GM12878 (cell line): ENCODE measurements around the gene HK3. TPM values are rescaled to one million over a fixed set of nuclear protein-coding genes. Genes with fewer than 3 reads are reported as not detected.

Experiments used
- ATAC-seq: fragments of 200-7000 bp; cut with Tn5 transposase; 3 replicates; pipeline ENCODE4 v1.9.1; 2020; ENCODE audit warnings: mild to moderate bottlenecking, moderate library complexity
- BruUV-seq: library from RNA; stranded (reverse); fragments of 400-500 nt; replicated peaks from 2 replicates; lab custom pipeline; 2021; lab: Mats Ljungman, UMichigan
- CTCF ChIA-PET: fragments of 300-600 bp; sonication (Branson Sonifier 250); formaldehyde crosslinking; extraction: SDS; loops from one replicate; lab custom pipeline; 2021; ENCODE audit warnings: inconsistent platforms; lab: Yijun Ruan, JAX
- POLR2A ChIA-PET: fragments of 350-600 bp; formaldehyde crosslinking; extraction: SDS; loops from one replicate; lab custom pipeline; 2021; ENCODE audit warnings: inconsistent platforms; lab: Charles Lee
- RAD21 ChIA-PET: fragments of 300-600 bp; sonication (Branson Sonifier 250); formaldehyde crosslinking; loops from one replicate; lab custom pipeline; 2023; ENCODE audit warnings: antibody characterized with exemption; ENCODE audit not compliant: unreplicated experiment; lab: Charles Lee
- SMC1A ChIA-PET: fragments of 300-600 bp; sonication (Branson Sonifier 250); formaldehyde crosslinking; loops from one replicate; lab custom pipeline; 2023; ENCODE audit not compliant: unreplicated experiment, uncharacterized antibody; lab: Charles Lee
- DNase-seq: peaks from one replicate; pipeline ENCODE4 v3.0.0-alpha.2; 2011; ENCODE audit warnings: low read depth, low spot score
- FAIRE-seq: peaks from 3 replicates; lab custom pipeline; 2011; peaks lifted over from hg19 to GRCh38; lab: Jason Lieb, UNC
- H2AFZ ChIP-seq: 2 replicates; pipeline ENCODE4 v1.6.0; 2011; ENCODE audit warnings: low read depth, low read length, control low read depth; ENCODE audit not compliant: control insufficient read depth
- H3K27ac ChIP-seq: 2 replicates; pipeline ENCODE4 v1.5.1; 2011; ENCODE audit warnings: control low read depth; ENCODE audit not compliant: control insufficient read depth, insufficient read depth
- H3K27me3 ChIP-seq, 2 experiments: replicated peaks in 1 of 2; 2 replicates each; pipeline versions ENCODE4 v1.6.0 to v1.6.1; 2011; ENCODE audit warnings: low read length in 1 of 2; ENCODE audit not compliant: control insufficient read depth in 2 of 2, insufficient read depth in 2 of 2
- H3K36me3 ChIP-seq, 2 experiments: 2 replicates each; pipeline ENCODE4 v1.5.1; 2011; ENCODE audit warnings: low read length in 1 of 2; ENCODE audit not compliant: control insufficient read depth in 2 of 2, insufficient read depth in 2 of 2
- H3K4me1 ChIP-seq: 2 replicates; pipeline ENCODE4 v1.6.1; 2011; ENCODE audit warnings: mild to moderate bottlenecking, low read length, moderate library complexity, mixed read lengths; ENCODE audit not compliant: control insufficient read depth, insufficient read depth
- H3K4me2 ChIP-seq: 2 replicates; pipeline ENCODE4 v1.6.0; 2011; ENCODE audit warnings: control low read depth; ENCODE audit not compliant: control insufficient read depth, insufficient read depth
- H3K4me3 ChIP-seq: fragments of 200-600 bp; sonication (generic); 2 replicates; pipeline ENCODE4 v1.5.1; 2016
- H3K79me2 ChIP-seq: 2 replicates; pipeline ENCODE4 v1.6.0; 2011; ENCODE audit warnings: low read length; ENCODE audit not compliant: control insufficient read depth, insufficient read depth
- H3K9ac ChIP-seq: 2 replicates; pipeline ENCODE4 v1.8.0; 2011; ENCODE audit warnings: low read length, control low read depth, mixed read lengths; ENCODE audit not compliant: control insufficient read depth, insufficient read depth
- H3K9me3 ChIP-seq: replicated peaks from 3 replicates; pipeline ENCODE4 v1.5.1; 2011; ENCODE audit warnings: mild to moderate bottlenecking, low read length; ENCODE audit not compliant: control insufficient read depth, insufficient read depth
- H4K20me1 ChIP-seq: 2 replicates; pipeline ENCODE4 v1.6.0; 2011; ENCODE audit not compliant: control insufficient read depth, insufficient read depth
- BCL11A ChIP-seq: IDR thresholded peaks from 2 replicates; pipeline ENCODE4 v1.6.1; 2011; ENCODE audit warnings: low read depth, low read length
- BHLHE40 ChIP-seq, 2 experiments: fragments of 450-650 bp in 1 of 2; IDR thresholded peaks; 2 replicates each; pipeline ENCODE4 v1.6.1; 2011 to 2017; ENCODE audit warnings: low read depth in 2 of 2, borderline replicate concordance in 1 of 2, improper control_type of control experiment in 1 of 2, low read length in 1 of 2, mild to moderate bottlenecking in 1 of 2
- BMI1 ChIP-seq: fragments of 450-650 bp; IDR thresholded peaks from 2 replicates; pipeline ENCODE4 v1.6.1; 2016; ENCODE audit warnings: mild to moderate bottlenecking, moderate library complexity, borderline replicate concordance
- CBX5 ChIP-seq: sonication (generic); IDR thresholded peaks from 2 replicates; pipeline ENCODE4 v1.6.1; 2016; ENCODE audit warnings: low read depth, moderate library complexity, mild to moderate bottlenecking, inconsistent platforms
- EGR1 ChIP-seq, 2 experiments: IDR thresholded peaks; 1 replicate in 1 of 2; 2 replicates in 1 of 2; pipeline ENCODE4 v1.6.1; 2011 to 2012; ENCODE audit warnings: low read depth in 2 of 2, low read length in 2 of 2, borderline replicate concordance in 1 of 2, mild to moderate bottlenecking in 1 of 2, moderate library complexity in 1 of 2
- ELK1 ChIP-seq: IDR thresholded peaks from 2 replicates; pipeline ENCODE4 v1.6.1; 2012; ENCODE audit warnings: low read depth, low read length, improper control_type of control experiment
- ETV6 ChIP-seq, 2 experiments: fragments of 450-650 bp in 1 of 2; IDR thresholded peaks in 1 of 2; conservative IDR thresholded peaks in 1 of 2; 2 replicates each; pipeline ENCODE4 v1.6.1; 2014; ENCODE audit warnings: antibody characterized with exemption in 1 of 2, borderline replicate concordance in 1 of 2, low read depth in 1 of 2, mild to moderate bottlenecking in 1 of 2, moderate library complexity in 1 of 2
- FOXM1 ChIP-seq: IDR thresholded peaks from 2 replicates; pipeline ENCODE4 v1.6.1; 2012; ENCODE audit warnings: low read depth, mild to moderate bottlenecking, inconsistent platforms, low read length, moderate library complexity
- HSF1 ChIP-seq: fragments of 150-350 bp; IDR thresholded peaks from 2 replicates; pipeline ENCODE4 v1.6.1; 2014; ENCODE audit warnings: mild to moderate bottlenecking, low read depth, low read length
- NFYA ChIP-seq: IDR thresholded peaks from 2 replicates; pipeline ENCODE4 v1.6.1; 2011; ENCODE audit warnings: low read depth, mild to moderate bottlenecking, low read length, improper control_type of control experiment, borderline replicate concordance
- NR2C1 ChIP-seq: fragments of 450-650 bp; IDR thresholded peaks from 2 replicates; pipeline ENCODE4 v1.6.1; 2017; ENCODE audit warnings: antibody characterized with exemption, mild to moderate bottlenecking, moderate library complexity
- TCF12 ChIP-seq: IDR thresholded peaks from 2 replicates; pipeline ENCODE4 v1.6.1; 2011; ENCODE audit warnings: low read depth, mild to moderate bottlenecking, low read length
- YBX1 ChIP-seq: fragments of 450-650 bp; IDR thresholded peaks from 2 replicates; pipeline ENCODE4 v1.6.1; 2016; ENCODE audit warnings: antibody characterized with exemption
- ZNF384 ChIP-seq: IDR thresholded peaks from 2 replicates; pipeline ENCODE4 v1.6.1; 2012; ENCODE audit warnings: low read depth, mild to moderate bottlenecking, low read length, improper control_type of control experiment, borderline replicate concordance
- ZSCAN29 ChIP-seq: fragments of 450-650 bp; IDR thresholded peaks from 2 replicates; pipeline ENCODE4 v1.6.1; 2017; ENCODE audit warnings: mild to moderate bottlenecking, moderate library complexity
- WGBS: methylation state at CpG from one replicate; pipeline ENCODE4 v1.1.6; 2016; ENCODE audit warnings: low lambda C conversion rate; ENCODE audit not compliant: insufficient replicate concordance, insufficient coverage; ENCODE audit errors: missing lambda C conversion rate; 5-methylcytosine and 5-hydroxymethylcytosine counted together
- in situ Hi-C: fragments of 300-500 bp; cut with MboI; formaldehyde crosslinking; loops from 9 replicates; pipeline ENCODE4 v1.14.3; 2018; ENCODE audit warnings: mixed read lengths
- intact Hi-C: fragments of 100-400 bp; cut with micrococcal nuclease; formaldehyde crosslinking; loops from one replicate; pipeline ENCODE4 v1.14.2; 2022; ENCODE audit not compliant: unreplicated experiment
- polyA plus RNA-seq, 11 experiments: library from polyadenylated mRNA; depleted of rRNA in 4 of 11; unstranded in 6 of 11; stranded (reverse) in 5 of 11; fragments of >200 nt; fragmentation: Nextera tagmentation in 4 of 11; fragmentation: Illumina TruSeq in 1 of 11; extraction: Ambion mirVana in 4 of 11; extraction: Trizol in 1 of 11; gene quantifications; 1 replicate in 1 of 11; 2 replicates in 10 of 11; pipeline versions ENCODE4 v1.2.1 to v1.2.3, GENCODE V29; 2011 to 2016; ENCODE audit warnings: inconsistent platforms in 2 of 11, missing spikeins in 2 of 11, low read depth in 1 of 11
- total RNA-seq, 4 experiments: library from RNA; depleted of rRNA in 3 of 4; stranded (reverse); fragments of >200 nt in 3 of 4; fragmentation: Illumina TruSeq in 1 of 4; extraction: Trizol in 1 of 4; gene quantifications; 2 replicates each; pipeline versions ENCODE4 v1.2.1 to v1.2.3, GENCODE V29; 2013 to 2021
- TF ChIP-seq, protein P1 (sequence below): fragments of 450-650 bp; IDR thresholded peaks from 2 replicates; pipeline ENCODE4 v1.6.1; 2016; ENCODE audit warnings: mild to moderate bottlenecking

Gene HK3
- total and polyA plus RNA-seq, 10 of the 15 experiments (the other 5 are each of a cell fraction or from before 2014, with no cell fraction given) = 0.13 to 1.3 (median 0.26) TPM; not detected in 4

- WGBS = 45% methylated on average over 21 of the region's 21 CpGs
- CTCF ChIA-PET = no interaction called here
- no TSS peak for BruUV-seq
- H2AFZ ChIP-seq = no peak overlapping the region
- SMC1A ChIA-PET = no interaction called here
- no peaks in the 10 kb centered on the region for H4K20me1 ChIP-seq
- H3K4me3 ChIP-seq = no peak overlapping the region
- no peak for FAIRE-seq
- no peaks in the 10 kb centered on the region; a peak in 1 of 4 replicates for H3K27me3 ChIP-seq
- RAD21 ChIA-PET = no interaction called here
- intact Hi-C loops = no loop called here
- no peak overlapping the region for H3K9ac ChIP-seq
- no peaks in the 10 kb centered on the region for H3K9me3 ChIP-seq
- H3K4me1 ChIP-seq = no peaks in the 10 kb centered on the region
- no peaks in the 10 kb centered on the region for H3K36me3 ChIP-seq
- POLR2A ChIA-PET = no interaction called here
- no peak overlapping the region for H3K4me2 ChIP-seq
- ATAC-seq = no peak
- H3K79me2 ChIP-seq = no peaks in the 10 kb centered on the region
- TF ChIP-seq ZNF384 (no peak), ETV6 (conservative IDR thresholded peaks at IDR 0.05 in 1 of 2, IDR thresholded peaks at IDR 0.05 in 1 of 2; ENCODE audit: borderline replicate concordance in 1 of 2, low read depth in 1 of 2) (no peak), HSF1 (no peak), ELK1 (no peak), NR2C1 (no peak), BMI1 (no peak), EGR1 (IDR thresholded peaks at IDR 0.05; ENCODE audit: borderline replicate concordance in 1 of 2, low read depth in 2 of 2, low read length in 2 of 2) (no peak), BHLHE40 (IDR thresholded peaks at IDR 0.05; ENCODE audit: borderline replicate concordance in 1 of 2, low read depth in 2 of 2, low read length in 1 of 2) (no peak), YBX1 (no peak), TCF12 (no peak), NFYA (no peak), BCL11A (no peak), CBX5 (no peak), FOXM1 (no peak), ZSCAN29 (no peak)
- TF ChIP-seq, protein P1, sequence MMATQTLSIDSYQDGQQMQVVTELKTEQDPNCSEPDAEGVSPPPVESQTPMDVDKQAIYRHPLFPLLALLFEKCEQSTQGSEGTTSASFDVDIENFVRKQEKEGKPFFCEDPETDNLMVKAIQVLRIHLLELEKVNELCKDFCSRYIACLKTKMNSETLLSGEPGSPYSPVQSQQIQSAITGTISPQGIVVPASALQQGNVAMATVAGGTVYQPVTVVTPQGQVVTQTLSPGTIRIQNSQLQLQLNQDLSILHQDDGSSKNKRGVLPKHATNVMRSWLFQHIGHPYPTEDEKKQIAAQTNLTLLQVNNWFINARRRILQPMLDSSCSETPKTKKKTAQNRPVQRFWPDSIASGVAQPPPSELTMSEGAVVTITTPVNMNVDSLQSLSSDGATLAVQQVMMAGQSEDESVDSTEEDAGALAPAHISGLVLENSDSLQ = no peak
- H3K27ac ChIP-seq = no peak overlapping the region
- in situ Hi-C loops = no loop called here
- no peak for DNase-seq
Measured at GRCh38 chr5:176843673-176844072, 55.5 kb downstream of the HK3 start.
